ENCODE measurements around the gene NEGR1.

DNA sequence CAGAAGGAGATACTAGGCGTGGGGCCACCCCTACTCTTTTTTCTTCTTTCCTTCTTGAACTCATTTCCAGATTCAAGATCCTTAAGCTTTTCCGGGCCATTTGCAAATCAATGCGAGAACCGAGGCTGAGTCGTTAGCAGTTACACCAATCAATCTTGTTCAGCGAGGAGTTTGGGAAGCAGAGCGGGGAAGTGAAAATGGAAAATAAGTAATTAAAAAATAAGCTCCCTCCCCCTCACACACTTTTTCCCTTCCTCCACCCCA is 1.7 kb upstream of the NEGR1 start:
- TF ChIP-seq, protein P1, sequence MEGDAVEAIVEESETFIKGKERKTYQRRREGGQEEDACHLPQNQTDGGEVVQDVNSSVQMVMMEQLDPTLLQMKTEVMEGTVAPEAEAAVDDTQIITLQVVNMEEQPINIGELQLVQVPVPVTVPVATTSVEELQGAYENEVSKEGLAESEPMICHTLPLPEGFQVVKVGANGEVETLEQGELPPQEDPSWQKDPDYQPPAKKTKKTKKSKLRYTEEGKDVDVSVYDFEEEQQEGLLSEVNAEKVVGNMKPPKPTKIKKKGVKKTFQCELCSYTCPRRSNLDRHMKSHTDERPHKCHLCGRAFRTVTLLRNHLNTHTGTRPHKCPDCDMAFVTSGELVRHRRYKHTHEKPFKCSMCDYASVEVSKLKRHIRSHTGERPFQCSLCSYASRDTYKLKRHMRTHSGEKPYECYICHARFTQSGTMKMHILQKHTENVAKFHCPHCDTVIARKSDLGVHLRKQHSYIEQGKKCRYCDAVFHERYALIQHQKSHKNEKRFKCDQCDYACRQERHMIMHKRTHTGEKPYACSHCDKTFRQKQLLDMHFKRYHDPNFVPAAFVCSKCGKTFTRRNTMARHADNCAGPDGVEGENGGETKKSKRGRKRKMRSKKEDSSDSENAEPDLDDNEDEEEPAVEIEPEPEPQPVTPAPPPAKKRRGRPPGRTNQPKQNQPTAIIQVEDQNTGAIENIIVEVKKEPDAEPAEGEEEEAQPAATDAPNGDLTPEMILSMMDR (IDR thresholded peaks at IDR 0.05): no peak
- no peak for TF ChIP-seq POLR2A (IDR thresholded peaks at IDR 0.05)
- no peak for TF ChIP-seq EP300 (IDR thresholded peaks at IDR 0.05)

Measured in ovary (tissue), 3 donors.